SK-MEL-5 (cell line): Measurements from ENCODE around the gene TACR2. TPM values are rescaled to one million over a fixed set of nuclear protein-coding genes. Genes with fewer than 3 reads are reported as not detected.

Source experiments
- DNase-seq: peaks from one replicate; pipeline ENCODE4 v3.0.0-alpha.2; 2016; ENCODE audit warnings: low read depth, low spot score
- in situ Hi-C: cut with HindIII; loops from 2 replicates; pipeline ENCODE4 v1.10.0; 2016; ENCODE audit warnings: low sequenced_read_pairs, high pct_unique_total_duplicates, low pct_unique_long_range_greater_than_20kb
- total RNA-seq: library from RNA; depleted of rRNA; stranded (reverse); fragments of >200 nt; shearing (Covaris generic); gene quantifications from 2 replicates; pipeline ENCODE4 v1.2.3, GENCODE V29; 2014

The TACR2 gene
- total RNA-seq, 1 experiment from 2014 or later: 0.32 TPM

DNA sequence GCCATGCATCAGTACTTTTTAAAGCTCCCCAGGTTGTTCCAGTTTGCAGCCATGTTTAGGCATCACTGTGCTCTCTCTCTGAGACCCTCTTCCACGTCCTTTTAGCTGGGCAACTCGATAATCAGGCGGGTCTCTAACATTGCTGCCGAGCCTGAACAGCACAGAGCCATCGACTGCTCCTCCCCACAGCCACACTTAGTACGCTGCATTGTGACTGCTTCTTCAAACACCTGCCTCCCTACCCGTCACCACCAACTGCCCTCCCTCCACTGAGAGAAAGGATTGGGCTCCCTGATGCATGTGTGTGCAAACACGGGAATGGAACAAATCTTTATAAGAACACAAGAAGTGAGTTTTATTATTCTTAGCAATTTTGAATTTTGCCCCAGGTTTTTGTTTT is 11.4 kb upstream of the TACR2 start:
- no peak for DNase-seq
- in situ Hi-C loops: no loop called here

DNA sequence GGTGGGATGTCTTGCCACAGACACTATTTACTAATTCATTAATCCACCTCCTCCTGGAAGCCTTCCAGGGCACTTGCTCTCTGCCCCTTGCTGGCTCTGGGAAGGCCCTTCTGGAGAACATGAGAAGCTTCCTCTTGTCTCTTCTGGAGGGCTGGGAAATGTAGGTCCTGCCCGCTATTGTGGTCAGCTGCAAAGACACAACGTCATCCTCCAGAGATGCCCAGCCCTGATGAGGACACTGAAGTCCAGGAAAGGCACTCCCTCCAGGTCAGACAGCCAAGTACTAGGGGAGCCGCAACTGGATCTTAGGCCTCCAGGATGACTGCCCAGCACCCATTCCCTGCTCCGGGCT is 9.6 kb upstream of the TACR2 start:
- no peak for DNase-seq
- in situ Hi-C loops: no loop called here

DNA sequence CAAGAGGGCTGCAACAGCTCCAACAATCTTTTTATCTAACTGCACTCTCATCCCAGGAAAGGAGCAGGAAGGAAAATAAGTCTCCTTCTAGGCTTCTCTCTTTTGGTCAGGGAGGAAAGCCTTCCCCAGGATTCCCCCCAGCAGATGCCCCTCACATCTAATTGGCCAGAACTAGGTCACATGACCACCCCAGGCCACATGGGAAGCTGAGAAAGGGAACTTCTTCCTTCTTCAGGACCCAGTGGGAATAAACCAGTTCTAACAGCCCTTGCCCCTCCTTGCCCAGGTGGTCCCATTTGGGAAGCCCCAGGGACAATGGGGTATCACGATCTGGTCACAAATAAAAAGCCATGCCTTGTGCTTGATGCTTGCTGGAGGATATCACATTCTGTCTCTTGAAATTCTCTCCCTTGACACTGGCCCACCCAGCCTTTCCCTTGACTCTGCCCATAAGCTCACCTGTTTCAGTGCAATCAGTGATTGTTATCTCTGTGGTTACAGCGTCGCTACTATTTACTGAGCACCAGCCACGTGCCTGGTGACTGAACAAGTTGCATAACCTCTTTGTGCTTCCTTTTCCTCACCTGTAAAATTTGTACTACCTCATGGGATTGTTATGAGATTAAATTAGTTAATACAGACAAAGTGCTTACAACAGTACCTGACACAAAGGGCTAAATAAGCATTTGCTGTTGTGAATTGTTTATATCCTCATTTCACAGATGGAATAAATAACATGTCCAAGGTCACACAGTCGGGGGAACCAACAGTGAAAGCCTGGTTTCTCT is 9.0 kb upstream of the TACR2 start:
- no peak for DNase-seq
- in situ Hi-C loops: no loop called here

DNA sequence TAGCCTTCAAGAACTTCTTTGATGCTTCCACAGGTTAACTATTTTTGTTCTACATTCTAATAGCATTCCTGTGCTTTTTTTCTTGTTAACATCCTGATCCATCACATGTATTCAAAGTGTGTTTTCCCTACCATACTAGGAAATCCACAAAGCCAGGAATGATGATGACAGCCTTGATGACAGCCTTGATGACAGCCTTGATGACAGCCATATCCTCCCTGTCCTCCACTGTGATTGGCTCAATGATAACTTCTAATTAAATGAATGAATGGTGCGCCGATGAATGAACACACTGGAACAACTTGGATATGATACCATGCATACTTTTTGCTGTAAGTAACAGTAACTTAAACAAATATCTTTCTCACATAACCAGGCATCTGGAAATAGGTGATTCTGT is 8.3 kb upstream of the TACR2 start:
- in situ Hi-C loops: no loop called here
- DNase-seq: no peak

DNA sequence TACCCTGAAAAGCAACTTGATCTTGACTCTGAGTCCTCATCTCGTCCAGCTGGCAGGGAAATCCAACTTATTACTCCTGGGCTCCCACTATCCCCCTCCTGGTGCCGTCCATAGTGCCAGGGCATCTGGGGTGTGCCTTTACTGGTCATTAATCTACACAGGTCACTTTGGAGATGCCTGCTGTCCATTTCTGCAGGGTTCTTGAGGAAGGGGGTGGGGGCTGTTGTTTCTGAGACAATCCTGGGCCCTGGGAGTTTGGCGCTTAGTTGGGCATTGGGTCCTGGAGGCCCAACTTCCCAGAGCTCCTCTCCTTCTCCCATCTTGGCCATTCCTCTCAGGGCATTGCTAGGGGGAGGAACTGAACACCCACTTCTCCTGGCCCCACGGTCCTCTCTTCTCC is 6.0 kb upstream of the TACR2 start:
- in situ Hi-C loops: no loop called here
- DNase-seq: no peak

- in situ Hi-C loops: no loop called here
- no peak for DNase-seq
Observed at GRCh38 chr10:69421611-69422308, 5.0 kb upstream of the TACR2 start.

GRCh38 chr10:69419744-69420126 is 3.0 kb upstream of the TACR2 start:
- no peak for DNase-seq
- in situ Hi-C loops: no loop called here

GRCh38 chr10:69419096-69419743 is 2.5 kb upstream of the TACR2 start:
- in situ Hi-C loops: no loop called here
- DNase-seq: no peak

GRCh38 chr10:69418052-69418752 is 1.5 kb upstream of the TACR2 start:
- DNase-seq: no peak
- in situ Hi-C loops: no loop called here

DNA sequence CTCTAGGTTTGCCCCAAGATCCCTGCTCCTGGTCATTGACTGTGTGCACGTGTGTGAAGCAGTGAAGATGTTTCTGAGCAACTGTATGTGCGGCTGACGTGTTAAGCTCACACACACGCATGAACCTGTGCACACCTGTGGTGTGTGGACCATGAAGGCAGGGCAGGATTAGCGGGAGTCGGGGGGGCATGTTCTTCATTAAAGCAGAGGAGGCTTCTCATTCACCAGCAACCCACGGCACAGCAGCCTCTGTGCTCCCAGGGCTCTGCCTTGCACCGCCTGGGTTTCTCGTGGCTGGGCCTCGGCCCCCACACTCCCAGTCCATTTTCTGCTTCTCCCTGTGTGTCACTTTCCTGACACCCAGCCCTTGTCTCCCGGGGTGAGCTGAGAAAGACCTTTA is 824 bp upstream of the TACR2 start:
- in situ Hi-C loops: no loop called here
- no peak for DNase-seq

GRCh38 chr10:69415951-69416350 is 767 bp downstream of the TACR2 start:
- in situ Hi-C loops: no loop called here
- no peak for DNase-seq

- in situ Hi-C loops: no loop called here
- DNase-seq: no peak
Observed at GRCh38 chr10:69415049-69415448, 1.7 kb downstream of the TACR2 start.

DNA sequence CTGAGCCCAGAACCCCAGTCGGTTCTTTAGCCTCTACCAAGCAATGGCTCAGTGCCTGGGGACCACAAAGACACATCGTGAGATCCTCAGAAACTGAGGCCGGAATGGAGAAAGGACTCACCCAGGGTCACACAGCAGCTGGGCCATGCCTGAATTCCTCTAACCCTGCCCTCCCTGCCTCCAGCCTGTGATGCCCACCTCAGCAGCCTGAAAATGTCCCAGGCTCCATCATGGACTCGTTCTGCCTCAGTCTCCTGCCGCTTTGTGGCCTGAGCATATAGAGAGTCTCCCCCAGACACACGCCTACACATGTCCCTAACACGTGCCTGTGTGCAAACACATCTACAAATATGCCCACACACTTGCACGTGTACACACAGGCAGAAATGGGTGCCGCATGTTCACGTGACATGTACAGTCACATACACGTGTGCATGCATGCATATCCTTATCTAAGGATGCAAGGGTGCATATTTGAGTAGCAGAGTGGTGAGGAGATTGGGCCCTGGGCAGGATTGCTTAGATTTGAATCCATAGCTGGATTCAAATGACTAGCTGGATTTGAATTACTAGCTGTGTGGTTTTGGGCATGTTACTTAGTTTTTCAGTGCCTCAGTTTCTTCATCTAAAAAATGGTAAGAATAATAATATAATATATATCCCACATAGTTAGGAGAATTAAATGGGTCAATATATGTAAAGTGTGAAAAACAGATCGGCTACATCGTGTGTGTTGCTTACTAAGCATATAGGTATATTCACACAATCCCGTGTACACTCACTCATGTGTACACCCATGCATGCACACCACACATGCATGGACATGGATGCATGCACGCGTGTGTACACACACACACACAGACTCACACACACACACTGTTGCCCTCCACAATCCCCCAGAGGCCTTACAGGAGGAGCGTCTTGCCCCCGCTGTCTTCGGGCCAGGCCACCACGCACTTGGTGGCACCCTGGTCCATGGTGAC is 2.4 kb downstream of the TACR2 start:
- DNase-seq: no peak
- in situ Hi-C loops: no loop called here

GRCh38 chr10:69413221-69413865 is 3.4 kb downstream of the TACR2 start:
- peak; percentile 61 for DNase-seq
- in situ Hi-C loops: no loop called here

GRCh38 chr10:69412232-69412790 is 4.4 kb downstream of the TACR2 start:
- in situ Hi-C loops: no loop called here
- no peak for DNase-seq

- DNase-seq: no peak
- in situ Hi-C loops: no loop called here
Observed at GRCh38 chr10:69411476-69411875, 5.2 kb downstream of the TACR2 start.

- in situ Hi-C loops: no loop called here
Observed at GRCh38 chr10:69410487-69410886, 6.2 kb downstream of the TACR2 start.

More at GRCh38 chr10:69410487-69410886, 6.2 kb downstream of the TACR2 start:
- no peak for DNase-seq
